ENCODE results near the gene AVL9.
A peak's percentile ranks its signal among the peaks of the same experiment; 100 is the strongest.
"Not testable (repeated sequence)": the region's sequence is repeated elsewhere in the genome, so short reads cannot be mapped to it uniquely, and the experiment has no call there.

Gene AVL9

DNA sequence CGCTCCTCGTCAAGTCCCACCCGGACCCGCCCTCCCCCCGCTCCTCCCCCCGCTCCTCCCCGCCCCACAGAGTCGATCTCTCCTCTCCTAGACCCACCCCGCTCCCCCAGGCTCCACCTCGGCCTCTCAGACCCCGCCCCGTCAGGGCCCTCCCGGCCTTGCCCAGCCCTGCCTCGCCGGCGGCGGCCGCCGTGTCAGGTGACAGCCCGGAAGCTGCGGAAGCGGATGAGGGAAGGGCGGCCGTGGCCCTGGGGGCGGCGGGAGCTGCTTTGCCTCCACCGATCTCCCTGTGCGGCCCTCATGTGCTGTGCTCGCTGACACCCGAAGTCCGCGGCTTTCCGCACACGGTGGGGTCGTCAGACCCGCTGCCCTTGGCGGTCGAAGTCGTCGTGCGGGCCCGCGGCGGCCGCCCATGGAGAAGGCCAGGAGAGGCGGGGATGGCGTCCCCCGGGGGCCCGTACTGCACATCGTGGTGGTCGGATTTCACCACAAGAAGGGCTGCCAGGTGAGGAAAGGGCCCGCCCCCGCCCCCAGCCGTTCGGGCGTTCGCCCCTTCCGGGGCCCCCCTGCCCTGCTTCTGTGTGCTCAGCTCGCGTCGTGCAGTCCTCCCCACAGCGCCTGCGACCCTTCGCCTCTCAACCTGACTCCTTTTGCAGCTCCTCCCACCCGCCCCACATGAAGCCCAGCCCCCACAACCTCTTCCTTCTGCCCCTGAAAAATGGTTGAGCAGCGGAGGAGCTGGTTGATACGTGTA lies at the start of gene AVL9:
Gene AVL9, plus strand, starts transcription at position 192 of the 754 bp plus-strand sequence. Its CDS starts 221 bp downstream, at position 413.
- DNase-seq = peak; percentile 94

DNA sequence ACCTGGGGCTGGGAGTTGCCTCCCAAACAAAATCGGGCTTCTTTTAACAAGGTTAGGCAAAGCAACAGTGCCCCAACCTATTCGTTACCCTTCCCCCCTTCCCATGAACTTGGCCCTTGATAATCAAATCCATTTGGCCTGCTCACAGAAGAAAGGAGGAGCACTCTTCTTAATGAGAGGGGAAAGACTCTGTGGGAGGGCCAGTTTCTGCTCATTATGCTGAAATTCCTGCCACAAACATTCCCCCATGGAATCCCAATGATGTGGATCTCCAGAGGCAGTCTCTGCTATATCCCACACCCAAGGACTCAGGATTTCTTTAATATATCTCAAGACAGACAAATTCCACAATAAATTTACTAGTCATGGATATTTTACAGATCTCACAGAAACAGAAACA lies 48.1 kb upstream of the AVL9 start:
- no peak for DNase-seq

DNA sequence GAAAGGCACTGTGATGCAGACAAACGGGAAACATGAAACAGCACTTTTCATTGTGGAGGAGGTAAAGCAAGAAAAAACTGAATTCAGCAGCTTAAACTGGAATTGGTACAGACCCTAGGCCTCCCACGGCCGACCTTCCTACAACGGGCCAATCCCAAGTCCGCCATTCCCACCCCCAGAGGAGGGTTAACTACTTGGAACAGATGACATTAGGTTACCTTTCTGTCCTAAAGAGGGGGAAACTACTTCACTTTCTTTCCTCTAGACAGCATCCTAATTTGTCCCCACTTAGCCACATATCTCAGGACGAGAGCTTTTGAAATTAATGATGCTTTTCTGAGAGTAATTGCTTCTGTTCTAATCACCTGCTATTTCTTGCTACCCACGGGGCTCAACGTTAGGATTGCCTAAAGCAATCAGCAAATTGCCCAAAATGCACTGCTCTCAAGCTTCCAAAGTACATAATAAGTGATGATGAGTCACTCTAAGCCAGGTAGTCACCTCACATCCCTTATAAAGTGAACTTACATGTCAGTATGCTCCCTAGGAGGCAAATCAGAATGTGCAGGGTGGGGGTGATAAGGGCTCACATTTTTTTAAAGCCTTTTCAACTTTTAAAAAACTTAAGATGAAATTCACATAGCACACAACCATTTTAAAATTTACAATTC lies 41.8 kb upstream of the AVL9 start:
- no peak for DNase-seq

DNA sequence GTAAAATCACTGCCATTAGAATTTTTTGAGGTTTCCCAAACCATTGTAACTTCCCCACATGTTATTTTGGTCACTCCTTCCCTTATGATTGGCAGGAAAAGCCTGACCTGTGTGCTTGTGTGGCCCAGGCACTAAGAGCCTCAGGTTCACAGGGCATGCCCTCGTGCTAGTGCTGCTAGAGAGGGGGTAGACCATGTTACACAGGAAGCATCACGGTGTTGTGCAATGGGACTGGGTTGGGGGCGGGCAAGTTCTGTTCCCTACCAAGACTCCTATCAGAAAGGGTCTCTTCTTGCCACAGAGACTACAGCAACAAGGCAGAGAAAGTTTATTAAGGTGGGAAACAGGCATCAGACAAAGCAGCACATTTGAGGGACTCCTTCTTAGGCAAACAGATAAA lies 37.3 kb upstream of the AVL9 start:
- no peak for DNase-seq

DNA sequence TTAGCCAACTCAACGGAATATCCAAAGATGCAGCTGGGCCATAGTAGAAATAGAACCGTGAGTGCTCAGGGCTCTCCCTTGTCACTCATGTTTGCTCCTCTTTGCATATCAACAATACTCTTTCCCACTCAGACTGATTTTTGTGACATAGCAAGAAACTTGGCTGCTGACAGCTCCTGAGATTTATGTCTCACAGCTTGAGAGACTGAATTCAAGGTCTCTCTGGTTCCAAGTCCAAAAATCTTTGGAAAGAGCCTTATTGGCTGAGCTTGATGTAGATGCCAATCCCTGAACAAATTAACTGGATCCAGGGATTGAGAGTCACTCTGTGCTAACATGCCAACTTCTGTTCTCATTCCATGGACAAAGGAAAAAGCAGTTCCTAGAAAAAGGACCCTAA lies 35.5 kb upstream of the AVL9 start:
- no peak for DNase-seq

DNA sequence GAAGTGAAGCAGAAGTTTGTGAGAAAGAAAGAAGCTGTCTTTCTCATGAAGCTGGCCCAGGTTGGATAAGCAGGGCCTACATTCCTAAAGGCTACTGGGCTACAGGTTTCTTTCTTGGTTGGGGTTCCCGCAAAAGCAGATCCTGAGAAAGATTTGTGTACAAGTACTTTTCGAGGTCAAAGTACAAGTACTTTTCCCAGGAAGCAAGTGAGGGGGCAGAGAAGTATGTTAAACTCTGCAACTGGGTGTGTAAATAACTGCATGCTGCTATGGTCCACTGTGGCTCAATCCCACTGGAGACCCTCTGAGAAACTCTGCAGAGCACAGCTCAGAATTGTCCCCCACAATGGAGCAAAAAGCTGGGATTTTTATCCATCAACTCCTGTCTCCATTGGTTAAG lies 33.8 kb upstream of the AVL9 start:
- DNase-seq = no peak

DNA sequence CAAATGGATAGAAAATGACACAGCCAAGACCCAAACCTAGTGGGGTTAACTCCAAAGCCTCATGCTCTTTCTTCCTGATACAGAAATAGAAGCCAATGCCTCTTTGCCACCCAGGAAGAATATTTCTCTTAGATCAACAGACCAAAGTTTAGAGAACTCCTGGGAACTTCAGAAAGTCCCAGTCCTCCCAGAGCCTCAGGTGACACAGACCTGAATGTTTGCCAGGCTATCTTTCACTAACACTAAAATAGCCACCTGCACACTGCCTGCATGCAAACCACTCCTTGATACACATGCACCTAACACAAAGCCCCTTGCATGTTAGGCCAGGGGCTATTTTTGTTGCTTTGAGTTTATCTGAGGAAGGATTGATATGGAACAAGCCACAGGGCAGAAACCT lies 32.8 kb upstream of the AVL9 start:
- DNase-seq = no peak

DNA sequence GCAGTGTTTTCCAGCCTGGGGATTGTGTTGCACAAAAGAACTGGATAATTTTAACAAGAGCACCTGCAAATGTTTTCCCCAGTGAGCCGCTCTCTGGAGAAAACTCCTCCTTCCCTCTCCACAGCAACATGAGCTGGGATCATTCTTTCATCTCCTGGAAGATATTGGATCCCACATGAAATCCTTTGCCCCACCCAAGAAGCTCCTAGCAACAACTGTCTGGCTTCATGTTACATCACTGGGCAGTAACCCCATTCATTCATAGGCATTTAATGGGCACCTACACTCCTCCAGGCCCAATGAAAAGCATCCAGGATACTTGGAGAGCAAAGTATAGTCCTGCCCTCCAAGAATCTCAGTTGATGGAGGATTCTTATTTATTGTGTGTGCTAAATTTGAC lies 32.3 kb upstream of the AVL9 start:
- no peak for DNase-seq

DNA sequence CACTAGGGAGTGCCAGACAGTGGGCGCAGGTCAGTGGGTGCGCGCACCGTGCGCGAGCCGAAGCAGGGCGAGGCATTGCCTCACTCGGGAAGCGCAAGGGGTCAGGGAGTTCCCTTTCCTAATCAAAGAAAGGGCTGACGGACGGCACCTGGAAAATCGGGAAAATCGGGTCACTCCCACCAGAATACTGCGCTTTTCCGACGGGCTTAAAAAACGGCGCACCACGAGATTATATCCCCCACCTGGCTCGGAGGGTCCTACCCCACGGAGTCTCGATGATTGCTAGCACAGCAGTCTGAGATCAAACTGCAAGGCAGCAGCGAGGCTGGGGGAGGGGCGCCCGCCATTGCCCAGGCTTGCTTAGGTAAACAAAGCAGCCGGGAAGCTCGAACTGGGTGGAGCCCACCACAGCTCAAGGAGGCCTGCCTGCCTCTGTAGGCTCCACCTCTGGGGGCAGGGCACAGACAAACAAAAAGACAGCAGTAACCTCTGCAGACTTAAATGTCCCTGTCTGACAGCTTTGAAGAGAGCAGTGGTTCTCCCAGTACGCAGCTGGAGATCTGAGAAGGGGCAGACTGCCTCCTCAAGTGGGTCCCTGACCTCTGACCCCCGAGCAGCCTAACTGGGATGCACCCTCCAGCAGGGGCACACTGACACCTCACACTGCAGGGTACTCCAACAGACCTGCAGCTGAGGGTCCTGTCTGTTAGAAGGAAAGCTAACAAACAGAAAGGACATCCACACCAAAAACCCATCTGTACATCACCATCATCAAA lies 30.5 kb upstream of the AVL9 start:
- not testable (repeated sequence) for DNase-seq

DNA sequence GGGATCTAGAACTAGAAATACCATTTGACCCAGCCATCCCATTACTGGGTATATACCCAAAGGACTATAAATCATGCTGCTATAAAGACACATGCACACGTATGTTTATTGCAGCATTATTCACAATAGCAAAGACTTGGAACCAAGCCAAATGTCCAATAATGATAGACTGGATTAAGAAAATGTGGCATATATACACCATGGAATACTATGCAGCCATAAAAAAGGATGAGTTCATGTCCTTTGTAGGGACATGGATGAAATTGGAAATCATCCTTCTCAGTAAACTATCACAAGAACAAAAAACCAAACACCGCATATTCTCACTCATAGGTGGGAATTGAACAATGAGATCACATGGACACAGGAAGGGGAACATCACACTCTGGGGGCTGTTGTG lies 25.3 kb upstream of the AVL9 start:
- DNase-seq = not testable (repeated sequence)

DNA sequence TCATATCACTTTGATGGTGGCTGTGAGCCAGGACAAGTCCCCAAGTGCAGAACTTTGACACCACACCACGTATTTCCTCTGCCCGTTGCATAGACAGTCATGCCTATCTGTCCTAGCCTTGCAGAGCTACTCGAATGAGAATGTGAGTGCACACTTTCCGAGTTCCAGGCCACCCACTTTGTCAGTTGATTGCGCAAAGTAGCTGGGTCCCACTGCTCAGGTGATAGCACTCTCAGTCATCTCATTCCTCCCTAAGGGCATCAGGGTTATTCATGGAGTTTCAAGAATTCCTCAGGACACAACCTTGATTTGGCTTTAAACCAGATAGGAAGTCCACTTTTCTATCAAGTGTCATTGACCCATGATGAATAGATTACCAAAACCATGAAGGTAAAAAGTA lies 24.4 kb upstream of the AVL9 start:
- DNase-seq = no peak

DNA sequence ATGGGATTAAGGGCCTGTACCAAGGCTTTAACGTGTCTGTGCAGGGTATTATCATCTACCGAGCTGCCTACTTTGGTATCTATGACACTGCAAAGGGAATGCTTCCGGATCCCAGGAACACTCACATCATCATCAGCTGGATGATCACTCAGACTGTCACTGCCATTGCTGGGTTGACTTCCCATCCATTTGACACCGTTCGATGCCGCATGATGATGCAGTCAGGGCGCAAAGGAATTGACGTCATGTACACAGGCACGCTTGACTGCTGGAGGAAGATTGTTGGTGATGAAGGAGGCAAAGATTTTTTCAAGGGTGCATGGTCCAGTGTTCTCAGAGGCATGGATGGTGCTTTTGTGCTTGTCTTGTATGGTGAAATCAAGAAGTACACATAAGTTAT lies 23.3 kb upstream of the AVL9 start:
- DNase-seq = no peak

DNA sequence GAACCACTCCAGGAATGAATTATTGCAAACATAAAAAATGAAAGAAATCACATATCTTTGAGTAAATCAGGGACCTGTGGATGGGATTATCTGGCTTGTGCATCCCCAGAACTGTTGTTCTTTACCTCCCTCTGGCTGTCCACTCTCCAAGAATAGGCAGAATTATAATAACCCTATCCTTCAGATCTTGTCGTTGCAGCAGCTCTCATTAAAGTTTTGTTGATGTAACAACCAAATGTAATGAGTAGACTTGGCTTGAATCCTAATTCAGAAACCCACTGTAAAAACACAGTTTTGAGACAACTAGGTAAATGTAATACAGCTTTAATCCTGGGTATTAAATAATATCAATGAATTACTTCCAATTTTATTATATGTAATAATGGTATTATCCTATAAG lies 21.3 kb upstream of the AVL9 start:
- DNase-seq = no peak

DNA sequence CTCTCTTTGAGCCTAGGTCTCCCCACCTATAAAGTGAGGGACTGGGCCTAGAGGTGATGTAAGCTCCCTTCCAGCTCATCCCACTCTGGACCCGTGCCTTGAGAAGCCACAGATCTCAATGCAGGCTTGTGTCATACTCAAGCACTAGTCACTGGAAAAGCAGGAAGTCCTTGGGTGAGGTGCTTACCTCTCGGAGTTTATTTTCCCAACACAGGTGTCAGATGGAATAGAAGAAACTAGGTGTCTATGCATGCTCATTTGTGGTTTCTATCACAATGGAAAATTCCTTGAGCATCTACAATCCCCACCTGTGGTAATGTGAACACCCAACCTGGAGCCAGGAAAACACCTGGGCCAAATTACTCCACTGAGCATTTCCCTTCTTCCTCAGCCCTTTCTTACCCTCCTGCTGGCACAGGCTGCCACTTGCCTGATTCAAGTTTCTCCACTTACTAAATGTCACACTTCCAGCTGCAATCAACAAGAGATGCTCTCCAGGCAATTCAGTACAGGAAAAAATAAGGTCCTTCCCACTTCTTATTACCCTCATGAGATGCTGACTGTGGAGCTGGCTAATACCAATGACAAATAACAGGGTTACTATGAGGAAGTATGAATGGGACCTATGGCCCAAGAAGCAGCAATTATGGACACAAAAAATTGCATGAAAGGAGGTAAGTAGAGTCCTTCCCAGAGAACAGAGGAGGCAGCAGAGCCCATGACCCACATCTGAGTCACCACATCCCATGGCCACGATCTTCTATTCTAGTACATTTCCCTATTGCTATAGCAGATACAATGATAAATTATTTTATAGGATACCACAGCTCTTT lies 18.3 kb upstream of the AVL9 start:
- no peak for DNase-seq

DNA sequence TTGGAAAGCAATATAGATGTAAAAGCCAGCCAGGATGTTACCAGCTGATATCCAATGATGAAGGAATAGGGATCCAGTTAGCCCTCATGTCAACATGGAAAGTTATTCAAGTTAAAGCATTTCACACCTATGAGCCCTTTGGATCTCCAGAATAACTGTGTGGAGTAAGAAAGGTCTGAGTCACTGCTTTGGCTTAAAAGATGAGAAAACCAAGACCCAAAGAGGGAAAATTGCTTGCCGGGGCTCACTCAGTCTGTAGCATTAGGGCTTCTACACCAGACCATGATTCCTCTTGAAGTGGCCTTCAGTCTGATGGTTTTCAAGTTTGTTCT lies 17.7 kb upstream of the AVL9 start:
- DNase-seq = no peak

DNA sequence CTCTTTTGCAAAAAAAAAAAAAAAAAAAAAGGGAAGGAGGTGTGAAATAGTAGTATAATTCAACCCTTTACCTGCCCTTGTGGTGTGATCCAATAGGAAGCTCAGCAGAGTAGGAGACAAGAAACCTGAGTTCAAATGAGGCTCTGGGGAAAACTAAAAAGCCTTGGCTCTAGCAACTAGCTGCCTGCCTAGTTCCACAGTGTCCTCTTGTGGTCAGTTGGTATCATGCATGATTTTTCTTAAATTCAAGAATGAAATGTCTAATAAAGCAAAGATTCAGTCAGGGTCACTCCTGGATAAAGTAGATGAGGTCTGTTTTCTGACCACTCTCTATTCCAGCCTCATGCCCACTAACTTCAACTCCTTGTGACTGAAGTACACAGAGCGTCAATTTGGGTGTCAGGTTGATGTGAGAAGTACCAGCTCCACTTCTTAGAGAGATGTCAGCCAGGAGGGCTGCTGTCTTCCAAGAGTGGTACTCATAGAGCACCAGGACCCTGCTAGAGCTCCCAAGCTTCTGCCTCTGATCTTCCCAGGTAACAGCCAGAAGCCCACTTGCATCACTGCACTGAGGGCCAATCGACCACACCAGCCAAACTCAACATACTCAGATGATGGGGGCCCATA lies 15.6 kb upstream of the AVL9 start:
- DNase-seq = no peak

DNA sequence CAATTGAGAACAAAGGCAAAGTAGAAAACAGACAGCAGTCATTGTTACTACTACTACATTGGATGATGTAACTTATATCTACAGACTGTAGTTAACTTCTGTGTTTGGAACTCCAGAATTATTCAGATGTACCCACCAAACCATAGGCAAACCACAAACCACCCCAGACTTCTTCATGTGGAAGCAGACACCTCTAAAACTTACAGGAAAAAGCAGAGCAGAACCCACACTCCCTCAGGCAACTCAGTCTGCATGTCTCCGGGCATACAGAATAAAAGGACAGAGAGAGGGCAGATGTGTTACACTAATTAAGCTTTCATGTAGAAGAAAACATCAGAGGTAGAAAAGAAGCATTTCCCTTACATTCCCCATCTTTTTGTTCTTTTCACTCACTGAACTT lies 14.1 kb upstream of the AVL9 start:
- no peak for DNase-seq

DNA sequence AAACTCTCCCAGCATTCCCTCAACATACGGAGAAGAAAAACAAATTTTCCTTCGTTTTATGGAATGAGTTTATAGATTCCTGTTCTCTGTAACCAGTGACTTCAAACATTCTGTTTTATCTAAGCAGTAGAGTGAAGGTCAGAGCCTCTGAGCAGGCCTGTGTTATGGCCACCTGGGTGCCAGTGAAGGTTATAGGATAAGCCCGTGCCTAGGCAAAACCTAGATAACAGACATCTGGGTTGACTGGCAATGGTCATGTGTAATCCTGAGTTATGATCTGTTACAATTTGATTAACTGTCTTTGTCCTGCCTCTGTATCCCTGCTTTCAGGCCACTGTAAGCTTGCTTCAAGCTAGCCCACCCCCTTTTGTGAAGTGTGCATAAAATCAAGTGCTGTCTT lies 13.4 kb upstream of the AVL9 start:
- no peak for DNase-seq

DNA sequence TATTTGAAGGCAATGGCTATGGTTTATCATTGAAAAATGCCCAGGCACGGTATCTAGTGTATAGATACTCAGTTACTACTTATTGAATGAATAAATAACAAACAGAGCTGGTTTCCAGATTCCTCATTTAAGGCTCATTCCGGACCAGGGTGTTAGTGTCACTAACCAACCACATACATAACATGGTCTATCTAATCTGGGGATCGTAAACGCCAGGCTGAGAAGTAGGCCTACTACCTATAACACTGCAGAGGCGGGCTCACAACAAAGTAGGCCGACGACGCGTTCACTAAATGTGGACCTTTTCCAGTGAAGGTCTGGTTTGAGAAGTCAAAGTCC lies 5.5 kb upstream of the AVL9 start:
- no peak for DNase-seq

DNA sequence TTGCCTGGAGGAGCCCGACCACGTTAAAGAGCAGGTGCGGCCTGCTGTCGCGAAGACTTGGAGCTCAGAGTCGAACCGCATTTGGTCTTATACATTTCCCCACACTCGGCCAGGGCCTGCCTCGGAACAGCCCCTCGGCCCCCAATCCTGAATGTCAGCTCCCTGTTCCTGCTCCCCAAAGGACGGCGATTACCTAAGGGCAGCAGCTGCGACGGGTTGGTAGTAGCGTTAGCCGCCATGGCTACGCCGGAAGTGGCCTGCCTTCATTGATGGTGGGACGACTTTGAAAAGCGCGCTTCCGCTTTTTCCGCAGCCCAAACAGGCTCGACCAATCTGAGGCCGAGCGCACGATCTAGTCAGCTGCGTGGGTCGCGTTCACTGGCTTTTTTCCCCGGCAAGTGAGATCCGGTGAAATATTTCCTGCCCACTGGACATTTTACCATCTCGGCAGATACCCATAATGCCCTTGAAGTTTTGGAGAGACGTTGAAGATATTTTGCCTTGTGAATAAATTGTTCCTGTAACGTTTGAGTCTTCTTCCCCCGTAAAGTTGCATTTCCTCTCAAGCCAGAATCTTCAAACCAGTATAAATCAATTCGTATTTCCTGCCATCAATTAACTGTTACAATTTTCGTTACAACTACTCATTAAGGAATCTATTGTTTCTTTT lies 5.0 kb upstream of the AVL9 start, which contains the start of gene LSM5:
Gene LSM5, minus strand, starts transcription at position 254 of the 670 bp plus-strand sequence. Its CDS starts 15 bp downstream, at position 239.
- DNase-seq = peak; percentile 76

DNA sequence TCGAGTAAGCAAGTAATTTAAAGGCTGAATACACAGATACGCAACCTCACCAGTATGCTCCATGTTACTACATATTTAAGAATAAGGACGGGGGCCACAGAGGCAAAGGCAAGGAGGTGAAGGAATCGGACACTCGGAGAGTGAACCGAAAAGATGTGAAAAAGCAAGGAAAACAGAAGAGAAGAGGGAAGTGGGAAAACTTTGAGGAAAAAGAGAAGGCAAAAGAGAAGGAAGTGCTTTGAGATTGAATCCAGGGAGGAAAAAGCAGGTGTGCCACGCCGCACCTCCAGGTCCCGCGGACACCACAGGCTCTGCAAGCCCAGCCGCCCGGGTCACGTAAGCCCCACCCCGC lies 367 bp upstream of the AVL9 start:
- no peak for DNase-seq
